Fibroblast of skin of scalp (primary cell): ENCODE measurements around the gene LRPPRC. TPM values are rescaled to one million over a fixed set of nuclear protein-coding genes. Genes with fewer than 3 reads are reported as not detected.
A peak's percentile ranks its signal among the peaks of the same experiment; 100 is the strongest.
"Not testable (repeated sequence)": the region's sequence is repeated elsewhere in the genome, so short reads cannot be mapped to it uniquely, and the experiment has no call there.

ENCODE experiments used
- DNase-seq: peaks from one replicate; pipeline ENCODE4 v3.0.0-alpha.2; 2013
- polyA plus RNA-seq, 2 experiments: library from polyadenylated mRNA; unstranded; fragments of 120-200 nt; gene quantifications; one replicate each; pipeline ENCODE4 v1.2.1, GENCODE V29; 2013; ENCODE audit not compliant: insufficient read length in 2 of 2

The LRPPRC gene
- polyA plus RNA-seq (2013, experiment 1 of 2; ENCODE audit: insufficient read length): 41.1 TPM
- 42.0 TPM for polyA plus RNA-seq (2013, experiment 2 of 2; ENCODE audit: insufficient read length)

GRCh38 chr2:43995733-43996533 lies at the start of gene LRPPRC:
Gene LRPPRC, minus strand, starts transcription at chr2:43995989. Its CDS starts 42 bp downstream, at chr2:43995947.
- DNase-seq: peak; percentile 97

GRCh38 chr2:44045061-44045460 lies 49.3 kb upstream of the LRPPRC start:
- no peak for DNase-seq

GRCh38 chr2:44044281-44044720 lies 48.5 kb upstream of the LRPPRC start:
- DNase-seq: peak; percentile 81

GRCh38 chr2:44040365-44040764 lies 44.6 kb upstream of the LRPPRC start:
- DNase-seq: no peak

GRCh38 chr2:44038277-44038676 lies 42.5 kb upstream of the LRPPRC start:
- DNase-seq: no peak

- no peak for DNase-seq
These were observed 41.4 kb upstream of the LRPPRC start for GRCh38 chr2:44037221-44037620.

- no peak for DNase-seq
These were observed 38.2 kb upstream of the LRPPRC start for GRCh38 chr2:44033947-44034346.

GRCh38 chr2:44027076-44027475 lies 31.3 kb upstream of the LRPPRC start:
- not testable (repeated sequence) for DNase-seq

- DNase-seq: peak; percentile 57
These were observed 20.5 kb upstream of the LRPPRC start for GRCh38 chr2:44016282-44016681.

GRCh38 chr2:44015239-44015638 lies 19.4 kb upstream of the LRPPRC start:
- no peak for DNase-seq

- not testable (repeated sequence) for DNase-seq
These were observed 17.4 kb upstream of the LRPPRC start for GRCh38 chr2:44013205-44013604.

GRCh38 chr2:44010266-44010665 lies 14.5 kb upstream of the LRPPRC start:
- DNase-seq: no peak

- no peak for DNase-seq
These were observed 13.4 kb upstream of the LRPPRC start for GRCh38 chr2:44009136-44009735.

GRCh38 chr2:44005846-44006245 lies 10.1 kb upstream of the LRPPRC start:
- no peak for DNase-seq

GRCh38 chr2:44004735-44005602 lies 9.2 kb upstream of the LRPPRC start:
- no peak for DNase-seq

- DNase-seq: no peak
These were observed 5.9 kb upstream of the LRPPRC start for GRCh38 chr2:44001716-44002115.

- DNase-seq: no peak
These were observed 2.5 kb upstream of the LRPPRC start for GRCh38 chr2:43998263-43998662.

- no peak for DNase-seq
These were observed 2.4 kb downstream of the LRPPRC start for GRCh38 chr2:43993437-43993836.

- no peak for DNase-seq
These were observed 6.2 kb downstream of the LRPPRC start for GRCh38 chr2:43989545-43989944.

GRCh38 chr2:43986600-43986999 lies 9.2 kb downstream of the LRPPRC start:
- no peak for DNase-seq

GRCh38 chr2:43985359-43985758 lies 10.4 kb downstream of the LRPPRC start:
- DNase-seq: no peak

GRCh38 chr2:43984533-43984932 lies 11.3 kb downstream of the LRPPRC start:
- DNase-seq: no peak

- no peak for DNase-seq
These were observed 14.9 kb downstream of the LRPPRC start for GRCh38 chr2:43980902-43981301.
